Measurements from ENCODE around the gene OVOL1. TPM values are rescaled to one million over a fixed set of nuclear protein-coding genes. Genes with fewer than 3 reads are reported as not detected.

Gene OVOL1
- total and polyA plus RNA-seq, 8 donors: 0.92 to 120 (median 7.8) TPM; not detected in 1

GRCh38 chr11:65790902-65791650, 4.2 kb downstream of the OVOL1 start:
- WGBS, 5 donors: 78 to 93% (median 87%) methylated on average over 17 to 18 of the region's 18 CpGs
- Histone ChIP-seq H3K36me3 (peaks cover 0 to 11% (median 0%) of the 10 kb centered on the region in 4 donors), H3K27me3 (peaks cover 17 to 56% (median 28%) of the 10 kb centered on the region in 3 donors), H3K4me3 (no peak overlapping the region), H3K9me3 (no peaks in the 10 kb centered on the region), H3K4me1 (peaks cover 29 to 75% (median 75%) of the 10 kb centered on the region in 4 donors), H3K27ac (peak overlapping the region in 1 of 5 donors; percentile 42)
- no peak for DNase-seq
- intact Hi-C loops (cut with DNase I; ENCODE audit: low total_unique reads): no loop called here
- TF ChIP-seq POLR2AphosphoS5 (IDR thresholded peaks at IDR 0.05): no peak
- no peak for TF ChIP-seq POLR2A (IDR thresholded peaks at IDR 0.05)
- TF ChIP-seq CTCF (IDR thresholded peaks at IDR 0.05): no peak
- no peak for TF ChIP-seq EP300 (IDR thresholded peaks at IDR 0.05)

- Histone ChIP-seq H3K36me3 (peaks cover 0 to 11% (median 0%) of the 10 kb centered on the region in 4 donors), H3K27ac (peak overlapping the region in 2 of 5 donors; percentile 8 to 42), H3K4me3 (no peak overlapping the region), H3K27me3 (peaks cover 12 to 50% (median 21%) of the 10 kb centered on the region in 3 donors), H3K9me3 (no peaks in the 10 kb centered on the region), H3K4me1 (peaks cover 22 to 68% (median 68%) of the 10 kb centered on the region in 4 donors)
- TF ChIP-seq EP300 (IDR thresholded peaks at IDR 0.05) (no peak), CTCF (IDR thresholded peaks at IDR 0.05) (no peak), POLR2A (IDR thresholded peaks at IDR 0.05) (no peak), POLR2AphosphoS5 (IDR thresholded peaks at IDR 0.05) (peak in 2 of 3 donors; percentile 29 to 67)
- WGBS, 5 donors: 19 to 68% (median 45%) methylated on average over 8 to 13 of the region's 13 CpGs
- intact Hi-C loops (cut with DNase I; ENCODE audit: low total_unique reads): no loop called here
- DNase-seq: peak; percentile 62 to 72
These were observed 4.9 kb downstream of the OVOL1 start for GRCh38 chr11:65791719-65792213.

GRCh38 chr11:65792456-65792855, 5.6 kb downstream of the OVOL1 start:
- Histone ChIP-seq H3K4me3 (no peak overlapping the region), H3K4me1 (peaks cover 16 to 61% (median 61%) of the 10 kb centered on the region in 4 donors), H3K9me3 (no peaks in the 10 kb centered on the region), H3K27me3 (peaks cover 10 to 47% (median 14%) of the 10 kb centered on the region in 3 donors), H3K36me3 (peaks cover 0 to 11% (median 0%) of the 10 kb centered on the region in 4 donors), H3K27ac (peak overlapping the region in 2 of 5 donors; percentile 8 to 27)
- 73 to 89% (median 85%) methylated on average over 11 to 16 of the region's 16 CpGs for WGBS, 5 donors
- TF ChIP-seq POLR2AphosphoS5 (IDR thresholded peaks at IDR 0.05): no peak
- no peak for TF ChIP-seq CTCF (IDR thresholded peaks at IDR 0.05)
- TF ChIP-seq EP300 (IDR thresholded peaks at IDR 0.05): no peak
- TF ChIP-seq POLR2A (IDR thresholded peaks at IDR 0.05): no peak
- intact Hi-C loops (cut with DNase I; ENCODE audit: low total_unique reads): no loop called here
- DNase-seq: no peak

- WGBS, 5 donors: 28 to 48% (median 31%) methylated on average over 3 to 16 of the region's 16 CpGs
- peak; percentile 74 to 95 for DNase-seq
- H3K4me1 ChIP-seq: peaks cover 9 to 54% (median 54%) of the 10 kb centered on the region in 4 donors
- no peaks in the 10 kb centered on the region for H3K9me3 ChIP-seq
- intact Hi-C loops (cut with DNase I; ENCODE audit: low total_unique reads): no loop called here
- H3K36me3 ChIP-seq: peaks cover 0 to 11% (median 0%) of the 10 kb centered on the region in 4 donors
- H3K27ac ChIP-seq: peak overlapping the region in 3 of 5 donors; percentile 8 to 43 (median 14)
- H3K4me3 ChIP-seq: no peak overlapping the region
- TF ChIP-seq POLR2AphosphoS5 (IDR thresholded peaks at IDR 0.05) (peak in 1 of 3 donors; percentile 65), CTCF (IDR thresholded peaks at IDR 0.05) (no peak)
- H3K27me3 ChIP-seq: peaks cover 3 to 47% (median 7%) of the 10 kb centered on the region in 3 donors
These were observed 6.3 kb downstream of the OVOL1 start for GRCh38 chr11:65793144-65793581.
